Gastrocnemius medialis (tissue), 4 donors: Measurements from ENCODE around the gene AUTS2.

Experiments used
- POLR2A ChIP-seq, 2 donors: fragments of 450-650 bp; IDR thresholded peaks; one replicate each; pipeline ENCODE4 v1.6.1; 2017; ENCODE audit warnings: antibody characterized with exemption in 2 of 2, mild to moderate bottlenecking in 2 of 2, moderate library complexity in 2 of 2
- TF ChIP-seq, protein P1 (sequence below), 5 experiments: fragments of 450-650 bp in 3 of 5; fragments of 200-600 bp in 2 of 5; sonication (generic) in 2 of 5; IDR thresholded peaks in 4 of 5; conservative IDR thresholded peaks in 1 of 5; 1 replicate in 4 of 5; 2 replicates in 1 of 5; pipeline ENCODE4 v1.5.1; 2016 to 2019; ENCODE audit warnings: antibody characterized with exemption in 5 of 5, mild to moderate bottlenecking in 3 of 5, moderate library complexity in 3 of 5

DNA sequence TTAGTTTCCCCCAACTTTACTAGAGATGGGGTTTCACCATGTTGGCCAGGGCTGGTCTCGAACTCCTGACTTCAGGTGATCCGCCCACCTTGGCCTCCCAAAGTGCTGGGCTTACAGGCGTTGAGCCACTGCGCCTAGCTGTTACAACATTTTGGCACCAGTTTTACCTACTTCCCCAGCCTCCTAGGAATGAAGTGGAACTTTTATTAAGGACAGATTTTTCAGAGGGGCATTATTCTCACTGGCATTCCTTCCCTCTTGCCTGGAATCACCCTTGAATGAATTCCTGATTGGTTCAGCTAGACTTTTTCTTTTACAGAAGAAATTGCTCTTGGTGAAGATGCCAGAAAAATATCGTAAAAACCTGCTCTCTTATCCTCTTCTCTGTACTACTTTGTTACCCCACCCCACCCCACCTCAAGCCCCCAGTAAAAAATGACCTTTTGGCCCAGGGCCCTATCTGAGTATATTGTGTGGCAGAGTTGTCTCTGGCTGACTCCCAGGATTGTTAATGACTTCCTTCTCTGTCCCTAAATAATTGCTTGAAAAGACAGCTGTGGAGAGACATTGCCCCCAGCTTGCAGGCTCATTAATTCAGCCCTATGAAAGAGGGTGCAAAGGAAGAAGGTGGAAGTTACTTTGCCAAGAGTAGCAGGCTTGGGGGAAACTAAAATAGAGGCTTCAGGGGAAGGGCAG lies 189.6 kb downstream of the AUTS2 start:
- TF ChIP-seq, protein P1, sequence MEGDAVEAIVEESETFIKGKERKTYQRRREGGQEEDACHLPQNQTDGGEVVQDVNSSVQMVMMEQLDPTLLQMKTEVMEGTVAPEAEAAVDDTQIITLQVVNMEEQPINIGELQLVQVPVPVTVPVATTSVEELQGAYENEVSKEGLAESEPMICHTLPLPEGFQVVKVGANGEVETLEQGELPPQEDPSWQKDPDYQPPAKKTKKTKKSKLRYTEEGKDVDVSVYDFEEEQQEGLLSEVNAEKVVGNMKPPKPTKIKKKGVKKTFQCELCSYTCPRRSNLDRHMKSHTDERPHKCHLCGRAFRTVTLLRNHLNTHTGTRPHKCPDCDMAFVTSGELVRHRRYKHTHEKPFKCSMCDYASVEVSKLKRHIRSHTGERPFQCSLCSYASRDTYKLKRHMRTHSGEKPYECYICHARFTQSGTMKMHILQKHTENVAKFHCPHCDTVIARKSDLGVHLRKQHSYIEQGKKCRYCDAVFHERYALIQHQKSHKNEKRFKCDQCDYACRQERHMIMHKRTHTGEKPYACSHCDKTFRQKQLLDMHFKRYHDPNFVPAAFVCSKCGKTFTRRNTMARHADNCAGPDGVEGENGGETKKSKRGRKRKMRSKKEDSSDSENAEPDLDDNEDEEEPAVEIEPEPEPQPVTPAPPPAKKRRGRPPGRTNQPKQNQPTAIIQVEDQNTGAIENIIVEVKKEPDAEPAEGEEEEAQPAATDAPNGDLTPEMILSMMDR (IDR thresholded peaks at IDR 0.05 in 4 of 5, conservative IDR thresholded peaks at IDR 0.05 in 1 of 5), result no peak
- no peak for TF ChIP-seq POLR2A (IDR thresholded peaks at IDR 0.05)
